SK-N-SH treated with all-trans-retinoic acid at 6 μM for 48 hours (cell line): Measurements from ENCODE around the gene CCDC87.

Experiments
- ATAC-seq: fragments of 200-7000 bp; cut with Tn5 transposase; 3 replicates; pipeline ENCODE4 v1.9.1; 2020; ENCODE audit warnings: mild to moderate bottlenecking, moderate library complexity
- ARNTL ChIP-seq: fragments of 450-650 bp; formaldehyde crosslinking; IDR thresholded peaks from 2 replicates; pipeline ENCODE4 v1.5.0; 2020; ENCODE audit warnings: low read depth, mild to moderate bottlenecking, moderate library complexity, borderline replicate concordance
- BACH2 ChIP-seq: fragments of 250-450 bp; sonication (Bioruptor Pico); IDR thresholded peaks from 2 replicates; pipeline ENCODE4 v1.9.0; 2021; ENCODE audit warnings: mild to moderate bottlenecking, borderline replicate concordance
- CSDC2 ChIP-seq: fragments of 250-450 bp; sonication (Bioruptor Pico); IDR thresholded peaks from 2 replicates; pipeline ENCODE4 v1.5.0; 2020; ENCODE audit warnings: mild to moderate bottlenecking, moderate library complexity
- CSRNP3 ChIP-seq: fragments of 250-450 bp; sonication (Bioruptor Pico); IDR thresholded peaks from 2 replicates; pipeline ENCODE4 v1.5.1; 2021; ENCODE audit warnings: mild to moderate bottlenecking, moderate library complexity
- ESRRG ChIP-seq: fragments of 250-450 bp; sonication (Bioruptor Pico); IDR thresholded peaks from 2 replicates; pipeline ENCODE4 v1.6.1; 2021; ENCODE audit warnings: mild to moderate bottlenecking
- GLIS3 ChIP-seq: fragments of 250-450 bp; sonication (Bioruptor Pico); IDR thresholded peaks from 2 replicates; pipeline ENCODE4 v1.5.0; 2020; ENCODE audit warnings: mild to moderate bottlenecking, moderate library complexity
- ISL1 ChIP-seq: fragments of 250-450 bp; sonication (Bioruptor Pico); IDR thresholded peaks from 2 replicates; pipeline ENCODE4 v2.1.2; 2022; ENCODE audit warnings: mild to moderate bottlenecking, moderate library complexity
- PPARA ChIP-seq: fragments of 250-450 bp; sonication (Bioruptor Pico); IDR thresholded peaks from 2 replicates; pipeline ENCODE4 v1.5.0; 2020; ENCODE audit warnings: mild to moderate bottlenecking, borderline replicate concordance
- RARB ChIP-seq: fragments of 250-450 bp; sonication (Bioruptor Pico); IDR thresholded peaks from 2 replicates; pipeline ENCODE4 v1.8.0; 2021; ENCODE audit warnings: mild to moderate bottlenecking, moderate library complexity
- SNAI2 ChIP-seq: fragments of 250-450 bp; sonication (Bioruptor Pico); IDR thresholded peaks from 2 replicates; pipeline ENCODE4 v1.5.0; 2020; ENCODE audit warnings: mild to moderate bottlenecking, moderate library complexity
- TCF4 ChIP-seq: fragments of 250-450 bp; sonication (Bioruptor Pico); IDR thresholded peaks from 2 replicates; pipeline ENCODE4 v1.8.0; 2021; ENCODE audit warnings: mild to moderate bottlenecking, moderate library complexity, borderline replicate concordance
- TOX ChIP-seq: fragments of 250-450 bp; sonication (Bioruptor Pico); IDR thresholded peaks from 2 replicates; pipeline ENCODE4 v1.8.0; 2021; ENCODE audit warnings: mild to moderate bottlenecking, moderate library complexity, borderline replicate concordance
- TSHZ2 ChIP-seq: fragments of 250-450 bp; sonication (Bioruptor Pico); IDR thresholded peaks from 2 replicates; pipeline ENCODE4 v1.5.0; 2020; ENCODE audit warnings: mild to moderate bottlenecking, moderate library complexity
- ZC3H10 ChIP-seq: fragments of 250-450 bp; sonication (Bioruptor Pico); IDR thresholded peaks from 2 replicates; pipeline ENCODE4 v1.5.1; 2021; ENCODE audit warnings: mild to moderate bottlenecking, moderate library complexity
- ZFP3 ChIP-seq: fragments of 250-450 bp; sonication (Bioruptor Pico); IDR thresholded peaks from 2 replicates; pipeline ENCODE4 v1.5.0; 2020; ENCODE audit warnings: mild to moderate bottlenecking, moderate library complexity
- ZFP30 ChIP-seq: fragments of 450-650 bp; formaldehyde crosslinking; IDR thresholded peaks from 2 replicates; pipeline ENCODE4 v1.5.0; 2022; ENCODE audit warnings: mild to moderate bottlenecking, moderate library complexity
- ZNF565 ChIP-seq: fragments of 450-650 bp; formaldehyde crosslinking; conservative IDR thresholded peaks from 2 replicates; pipeline ENCODE4 v1.5.0; 2020; ENCODE audit warnings: low read depth, mild to moderate bottlenecking, moderate library complexity
- ZNF70 ChIP-seq: fragments of 450-650 bp; formaldehyde crosslinking; IDR thresholded peaks from 2 replicates; pipeline ENCODE4 v1.5.0; 2020; ENCODE audit warnings: mild to moderate bottlenecking, moderate library complexity
- TF ChIP-seq, protein P1 (sequence below): fragments of 250-450 bp; sonication (Bioruptor Pico); IDR thresholded peaks from 2 replicates; pipeline ENCODE4 v1.5.1; 2020; ENCODE audit warnings: low read depth, mild to moderate bottlenecking, moderate library complexity
- TF ChIP-seq, protein P2 (sequence below): fragments of 250-450 bp; sonication (Bioruptor Pico); IDR thresholded peaks from 2 replicates; pipeline ENCODE4 v1.8.0; 2021; ENCODE audit warnings: low read depth, mild to moderate bottlenecking, moderate library complexity, borderline replicate concordance
- TF ChIP-seq, protein P3 (sequence below): fragments of 250-450 bp; sonication (Bioruptor Pico); IDR thresholded peaks from 2 replicates; pipeline ENCODE4 v1.8.0; 2020; ENCODE audit warnings: mild to moderate bottlenecking, moderate library complexity, borderline replicate concordance

CCDC87 gene

GRCh38 chr11:66604155-66604554, 11.3 kb upstream of the CCDC87 start:
- TF ChIP-seq ZC3H10 (no peak), PPARA (CRISPR knock-in tag) (no peak)
- ATAC-seq: no peak

GRCh38 chr11:66603072-66603471, 10.2 kb upstream of the CCDC87 start:
- TF ChIP-seq GLIS3 (CRISPR knock-in tag) (no peak), ISL1 (CRISPR knock-in tag) (no peak), RARB (CRISPR knock-in tag) (no peak), PPARA (CRISPR knock-in tag) (no peak), TCF4 (CRISPR knock-in tag) (no peak), ZFP30 (CRISPR knock-in tag) (no peak), TSHZ2 (no peak), TOX (CRISPR knock-in tag) (no peak), SNAI2 (CRISPR knock-in tag) (no peak), ZC3H10 (no peak)
- TF ChIP-seq, protein P1, sequence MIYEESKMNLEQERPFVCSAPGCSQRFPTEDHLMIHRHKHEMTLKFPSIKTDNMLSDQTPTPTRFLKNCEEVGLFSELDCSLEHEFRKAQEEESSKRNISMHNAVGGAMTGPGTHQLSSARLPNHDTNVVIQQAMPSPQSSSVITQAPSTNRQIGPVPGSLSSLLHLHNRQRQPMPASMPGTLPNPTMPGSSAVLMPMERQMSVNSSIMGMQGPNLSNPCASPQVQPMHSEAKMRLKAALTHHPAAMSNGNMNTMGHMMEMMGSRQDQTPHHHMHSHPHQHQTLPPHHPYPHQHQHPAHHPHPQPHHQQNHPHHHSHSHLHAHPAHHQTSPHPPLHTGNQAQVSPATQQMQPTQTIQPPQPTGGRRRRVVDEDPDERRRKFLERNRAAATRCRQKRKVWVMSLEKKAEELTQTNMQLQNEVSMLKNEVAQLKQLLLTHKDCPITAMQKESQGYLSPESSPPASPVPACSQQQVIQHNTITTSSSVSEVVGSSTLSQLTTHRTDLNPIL (CRISPR knock-in tag): no peak
- ATAC-seq: no peak

- no peak for ATAC-seq
- TF ChIP-seq CSDC2 (CRISPR knock-in tag) (no peak), SNAI2 (CRISPR knock-in tag) (no peak), ESRRG (CRISPR knock-in tag) (no peak), ZFP3 (CRISPR knock-in tag) (no peak), PPARA (CRISPR knock-in tag) (no peak)
- TF ChIP-seq, protein P2, sequence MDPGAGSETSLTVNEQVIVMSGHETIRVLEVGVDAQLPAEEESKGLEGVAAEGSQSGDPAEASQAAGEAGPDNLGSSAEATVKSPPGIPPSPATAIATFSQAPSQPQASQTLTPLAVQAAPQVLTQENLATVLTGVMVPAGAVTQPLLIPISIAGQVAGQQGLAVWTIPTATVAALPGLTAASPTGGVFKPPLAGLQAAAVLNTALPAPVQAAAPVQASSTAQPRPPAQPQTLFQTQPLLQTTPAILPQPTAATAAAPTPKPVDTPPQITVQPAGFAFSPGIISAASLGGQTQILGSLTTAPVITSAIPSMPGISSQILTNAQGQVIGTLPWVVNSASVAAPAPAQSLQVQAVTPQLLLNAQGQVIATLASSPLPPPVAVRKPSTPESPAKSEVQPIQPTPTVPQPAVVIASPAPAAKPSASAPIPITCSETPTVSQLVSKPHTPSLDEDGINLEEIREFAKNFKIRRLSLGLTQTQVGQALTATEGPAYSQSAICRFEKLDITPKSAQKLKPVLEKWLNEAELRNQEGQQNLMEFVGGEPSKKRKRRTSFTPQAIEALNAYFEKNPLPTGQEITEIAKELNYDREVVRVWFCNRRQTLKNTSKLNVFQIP (CRISPR knock-in tag): no peak
These were observed 7.9 kb upstream of the CCDC87 start for GRCh38 chr11:66600631-66601233.

DNA sequence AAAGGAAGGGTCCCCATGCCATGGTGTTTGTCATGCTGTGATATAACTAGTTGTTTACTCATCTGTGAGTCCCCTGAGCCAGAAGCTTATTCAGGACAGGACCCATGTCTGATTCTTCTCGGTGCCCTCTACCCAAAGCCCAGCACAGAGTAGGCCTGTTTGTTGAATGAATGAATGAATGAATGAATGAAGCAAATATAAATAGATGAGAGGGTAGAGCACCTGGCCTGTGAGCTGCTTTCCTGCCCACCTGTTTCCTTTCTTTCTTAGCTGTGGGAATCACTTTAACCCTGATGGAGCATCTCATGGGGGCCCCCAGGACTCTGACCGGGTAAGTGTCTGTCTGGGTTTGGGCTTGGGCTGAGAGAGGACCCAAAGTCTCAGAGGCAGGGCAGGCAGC, 7.4 kb upstream of the CCDC87 start:
- ATAC-seq: no peak
- no peak for TF ChIP-seq BACH2 (CRISPR knock-in tag)
- TF ChIP-seq, protein P2 (CRISPR knock-in tag): no peak
- TF ChIP-seq, protein P1 (CRISPR knock-in tag): no peak
- no peak for TF ChIP-seq ZNF565
- TF ChIP-seq, all 23 proteins: peak for 0

DNA sequence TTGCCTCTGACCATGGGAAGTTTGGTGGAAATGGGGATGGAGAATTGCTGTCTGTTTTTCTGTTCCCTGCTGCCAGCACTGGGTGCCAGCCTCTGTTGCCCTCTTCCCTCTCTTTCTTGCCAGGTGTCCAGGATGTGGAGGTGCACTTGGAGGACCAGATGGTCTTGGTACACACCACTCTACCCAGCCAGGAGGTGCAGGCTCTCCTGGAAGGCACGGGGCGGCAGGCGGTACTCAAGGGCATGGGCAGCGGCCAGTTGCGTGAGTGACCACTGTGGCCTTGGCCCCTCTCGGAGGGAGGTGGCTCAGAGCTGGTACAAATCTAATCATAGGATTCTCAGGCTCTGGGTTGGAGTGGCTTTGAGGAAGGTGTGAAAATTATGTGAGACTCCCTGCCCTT, 6.1 kb upstream of the CCDC87 start:
- no peak for ATAC-seq
- TF ChIP-seq ESRRG (CRISPR knock-in tag): no peak
- TF ChIP-seq PPARA (CRISPR knock-in tag): no peak
- no peak for TF ChIP-seq RARB (CRISPR knock-in tag)
- TF ChIP-seq ZNF565: no peak
- no peak for TF ChIP-seq ZFP30 (CRISPR knock-in tag)
- TF ChIP-seq ARNTL (CRISPR knock-in tag): no peak
- TF ChIP-seq BACH2 (CRISPR knock-in tag): no peak
- TF ChIP-seq GLIS3 (CRISPR knock-in tag): no peak
- TF ChIP-seq SNAI2 (CRISPR knock-in tag): no peak
- no peak for TF ChIP-seq CSDC2 (CRISPR knock-in tag)
- no peak for TF ChIP-seq ISL1 (CRISPR knock-in tag)
- no peak for TF ChIP-seq ZNF70 (CRISPR knock-in tag)
- TF ChIP-seq TOX (CRISPR knock-in tag): no peak
- TF ChIP-seq, protein P3, sequence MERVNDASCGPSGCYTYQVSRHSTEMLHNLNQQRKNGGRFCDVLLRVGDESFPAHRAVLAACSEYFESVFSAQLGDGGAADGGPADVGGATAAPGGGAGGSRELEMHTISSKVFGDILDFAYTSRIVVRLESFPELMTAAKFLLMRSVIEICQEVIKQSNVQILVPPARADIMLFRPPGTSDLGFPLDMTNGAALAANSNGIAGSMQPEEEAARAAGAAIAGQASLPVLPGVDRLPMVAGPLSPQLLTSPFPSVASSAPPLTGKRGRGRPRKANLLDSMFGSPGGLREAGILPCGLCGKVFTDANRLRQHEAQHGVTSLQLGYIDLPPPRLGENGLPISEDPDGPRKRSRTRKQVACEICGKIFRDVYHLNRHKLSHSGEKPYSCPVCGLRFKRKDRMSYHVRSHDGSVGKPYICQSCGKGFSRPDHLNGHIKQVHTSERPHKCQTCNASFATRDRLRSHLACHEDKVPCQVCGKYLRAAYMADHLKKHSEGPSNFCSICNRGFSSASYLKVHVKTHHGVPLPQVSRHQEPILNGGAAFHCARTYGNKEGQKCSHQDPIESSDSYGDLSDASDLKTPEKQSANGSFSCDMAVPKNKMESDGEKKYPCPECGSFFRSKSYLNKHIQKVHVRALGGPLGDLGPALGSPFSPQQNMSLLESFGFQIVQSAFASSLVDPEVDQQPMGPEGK (CRISPR knock-in tag): no peak
- no peak for TF ChIP-seq CSRNP3 (CRISPR knock-in tag)
